DLD1 (cell line): ENCODE measurements around the gene EXOC3.
"Not testable (repeated sequence)": the region's sequence is repeated elsewhere in the genome, so short reads cannot be mapped to it uniquely, and the experiment has no call there.

Experiments used
- in situ Hi-C: cut with HindIII; loops from 2 replicates; pipeline ENCODE4 v1.10.0; 2017; ENCODE audit warnings: low sequenced_read_pairs

Gene EXOC3

DNA sequence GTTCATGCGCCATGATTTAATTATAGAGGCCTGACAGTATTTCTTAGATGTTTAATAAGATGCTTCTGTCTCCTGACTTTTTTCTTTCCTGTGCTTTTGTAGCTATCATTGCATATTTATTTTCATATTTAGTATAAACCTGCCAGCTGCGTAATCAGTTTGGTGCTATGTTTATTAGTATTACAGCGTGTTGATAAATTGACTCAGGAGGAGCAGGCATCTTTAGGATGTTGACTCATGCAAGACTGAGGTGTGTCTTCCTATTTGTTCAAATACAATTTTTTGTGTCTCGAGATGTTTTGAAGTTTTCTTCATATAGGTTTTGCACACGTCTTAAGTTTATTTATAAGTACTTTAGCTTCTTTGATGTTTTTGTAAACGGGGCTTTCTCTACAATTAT lies 35.9 kb upstream of the EXOC3 start:
- in situ Hi-C loops: no loop called here

DNA sequence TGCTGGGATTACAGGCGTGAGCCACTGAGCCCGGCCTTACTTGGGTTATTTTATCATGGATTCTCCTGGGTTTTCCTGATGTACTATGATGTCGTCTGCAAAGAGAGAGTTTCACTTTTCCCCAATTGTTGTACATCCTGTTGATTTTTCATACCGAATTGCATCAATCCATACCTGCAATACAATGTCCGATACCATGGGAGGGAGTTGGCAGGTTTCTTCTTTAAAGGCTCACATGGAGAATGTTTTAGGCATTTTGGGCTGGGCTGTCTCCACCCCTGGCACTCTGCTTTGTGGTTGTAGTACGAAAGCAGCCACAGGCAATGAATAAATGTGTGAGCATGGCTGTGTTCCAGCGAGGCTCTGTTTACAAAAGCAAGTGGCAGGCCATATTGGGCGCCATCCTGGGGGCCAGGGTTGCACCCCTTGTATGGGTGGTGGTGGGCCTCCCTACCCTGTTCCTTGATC lies 35.1 kb upstream of the EXOC3 start:
- in situ Hi-C loops: no loop called here

DNA sequence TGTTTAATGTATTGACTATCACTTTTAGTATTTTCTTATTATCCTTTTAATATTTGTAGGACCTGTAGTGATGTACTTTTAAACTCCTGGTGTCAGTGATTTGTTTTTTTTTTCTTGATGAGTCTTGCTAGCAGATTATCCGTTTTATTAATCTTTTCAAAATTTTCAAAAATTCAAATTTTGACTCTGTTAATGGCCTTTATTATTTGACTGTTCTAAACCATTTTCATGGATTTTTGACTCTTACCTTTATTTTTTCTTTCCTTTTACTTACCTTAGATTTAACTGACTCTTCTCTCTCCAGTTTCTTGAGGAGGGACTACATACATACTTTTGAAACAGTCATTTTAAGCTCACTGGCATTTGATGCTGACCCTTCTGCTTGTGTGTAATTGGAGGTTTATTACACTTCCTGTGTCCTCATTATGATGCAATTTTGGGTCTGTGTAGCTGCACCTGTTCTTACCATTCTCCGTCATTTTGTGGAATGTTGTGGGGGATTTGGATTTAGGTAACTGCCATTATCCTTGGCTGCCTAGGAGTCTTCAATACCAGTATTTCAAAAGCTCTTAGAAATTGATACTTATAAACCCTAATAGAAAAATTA lies 32.0 kb upstream of the EXOC3 start:
- in situ Hi-C loops: no loop called here

- in situ Hi-C loops: no loop called here
These were observed 31.2 kb upstream of the EXOC3 start for GRCh38 chr5:411728-412127.

DNA sequence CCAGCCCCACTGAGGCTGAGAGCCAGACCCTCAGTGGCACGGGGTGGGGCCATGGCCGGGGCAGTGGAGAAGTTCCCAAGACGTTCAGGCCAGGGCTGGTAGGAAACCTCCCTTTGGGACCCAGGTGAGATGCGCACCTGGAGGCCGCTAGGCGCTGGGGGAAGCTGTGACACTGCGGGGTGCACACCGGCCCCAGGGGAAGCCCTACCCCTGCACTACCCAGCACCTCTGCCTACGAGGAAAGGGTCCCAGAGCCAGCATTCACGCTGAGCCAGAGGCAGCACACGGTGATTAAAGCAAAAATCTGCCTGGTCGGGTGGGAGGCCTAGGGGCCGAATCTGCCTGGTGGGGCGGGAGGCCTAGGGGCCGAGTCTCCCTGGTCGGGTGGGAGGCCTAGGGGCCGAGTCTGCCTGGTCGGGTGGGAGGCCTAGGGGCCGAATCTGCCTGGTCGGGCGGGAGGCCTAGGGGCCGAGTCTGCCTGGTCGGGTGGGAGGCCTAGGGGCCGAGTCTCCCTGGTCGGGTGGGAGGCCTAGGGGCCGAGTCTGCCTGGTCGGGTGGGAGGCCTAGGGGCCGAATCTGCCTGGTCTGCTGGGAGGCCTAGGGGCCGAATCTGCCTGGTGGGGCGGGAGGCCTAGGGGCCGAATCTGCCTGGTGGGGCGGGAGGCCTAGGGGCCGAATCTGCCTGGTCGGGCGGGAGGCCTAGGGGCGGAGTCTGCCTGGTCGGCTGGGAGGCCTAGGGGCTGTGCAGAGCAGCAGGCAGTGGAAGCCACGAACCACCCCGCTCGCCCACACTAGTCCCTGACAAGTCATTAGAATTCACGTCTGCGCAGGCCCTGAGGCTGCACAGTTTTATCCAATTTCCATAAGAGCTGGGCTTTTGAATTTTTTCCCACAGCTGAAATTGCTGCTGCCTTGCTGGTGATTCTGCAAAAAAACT lies 27.7 kb upstream of the EXOC3 start:
- in situ Hi-C loops: not testable (repeated sequence)

- in situ Hi-C loops: no loop called here
These were observed 26.9 kb upstream of the EXOC3 start for GRCh38 chr5:415928-416635.

DNA sequence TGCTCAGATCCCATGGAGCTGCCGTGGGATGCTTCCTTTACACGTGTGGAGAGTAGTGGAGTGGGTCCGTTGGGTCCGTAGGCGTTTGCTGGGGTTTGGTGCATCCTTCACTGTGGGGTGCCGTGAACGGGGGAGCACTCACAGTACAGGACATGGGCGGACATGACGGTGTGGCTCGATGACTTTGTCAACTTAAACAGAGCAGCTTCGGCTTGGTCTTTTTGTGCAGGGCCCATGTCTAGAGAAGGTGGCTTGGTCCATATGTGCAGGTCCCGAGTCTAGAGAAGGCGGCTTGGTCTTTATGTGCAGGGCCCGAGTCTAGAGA lies 26.4 kb upstream of the EXOC3 start:
- in situ Hi-C loops: no loop called here

GRCh38 chr5:417301-418161 lies 25.4 kb upstream of the EXOC3 start:
- in situ Hi-C loops: no loop called here

DNA sequence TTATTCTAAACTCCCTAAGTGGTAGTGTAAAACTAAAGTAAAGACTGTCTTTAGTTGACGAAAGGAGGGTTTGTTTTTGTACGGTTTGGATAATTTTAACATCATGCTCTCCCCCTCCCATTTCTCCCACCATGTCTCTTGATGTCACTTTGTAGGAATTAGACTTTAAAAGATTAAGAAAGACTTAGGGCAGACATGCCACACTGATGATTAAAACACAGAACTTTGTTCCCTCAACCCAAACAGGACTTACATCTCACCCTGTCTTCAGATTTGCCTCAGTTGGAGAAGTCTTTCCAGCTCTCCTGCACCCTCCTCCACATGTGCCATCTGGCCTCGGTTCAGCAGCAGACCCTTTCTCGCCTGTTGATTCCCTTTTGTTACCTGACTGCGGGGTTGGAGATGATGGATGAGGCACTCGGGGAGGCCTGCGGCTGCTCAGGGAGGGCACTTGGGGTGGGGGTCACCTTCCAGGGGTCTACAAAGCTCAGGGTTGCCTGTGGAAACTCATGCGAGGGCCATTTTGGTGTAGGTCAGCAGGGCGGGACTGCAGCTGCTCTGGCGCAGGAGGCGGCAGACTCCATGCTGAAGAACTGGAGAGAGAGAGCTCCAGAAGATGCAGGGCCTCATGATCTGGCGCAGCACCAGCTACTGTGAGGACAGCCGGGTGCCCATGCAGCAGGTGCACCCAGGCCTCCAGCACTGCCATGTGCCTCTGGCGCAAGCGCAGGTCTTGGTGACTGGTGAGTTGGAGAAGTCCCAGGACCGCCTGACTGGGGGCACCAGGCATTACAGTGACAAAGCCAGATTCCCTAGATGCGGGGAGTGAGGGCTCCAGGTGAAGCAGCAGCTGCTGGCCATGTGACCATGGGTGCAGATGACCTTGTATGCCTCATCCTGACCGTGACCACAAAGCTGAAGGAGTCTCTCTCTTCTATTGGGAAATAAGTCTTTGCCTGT lies 24.5 kb upstream of the EXOC3 start:
- in situ Hi-C loops: no loop called here

DNA sequence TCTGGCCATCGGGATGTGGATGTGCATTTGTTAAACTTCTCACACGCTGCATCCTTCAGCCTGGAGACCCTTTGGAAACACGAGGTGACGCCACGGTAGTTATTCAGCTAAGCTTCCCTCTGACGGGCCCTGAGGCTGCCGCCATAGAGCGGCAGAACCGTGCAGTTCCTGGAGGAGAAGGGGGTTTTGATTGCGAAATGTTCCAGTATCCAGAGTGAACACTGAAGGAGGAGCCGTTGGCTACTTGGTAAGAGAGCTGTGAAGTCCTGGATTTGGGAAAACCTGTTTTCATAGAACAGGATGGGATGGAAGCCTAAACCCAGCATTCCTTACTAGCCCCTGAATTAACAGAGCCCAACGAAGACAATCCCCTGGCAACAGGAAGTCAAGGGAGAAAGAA lies 23.0 kb upstream of the EXOC3 start:
- in situ Hi-C loops: no loop called here

DNA sequence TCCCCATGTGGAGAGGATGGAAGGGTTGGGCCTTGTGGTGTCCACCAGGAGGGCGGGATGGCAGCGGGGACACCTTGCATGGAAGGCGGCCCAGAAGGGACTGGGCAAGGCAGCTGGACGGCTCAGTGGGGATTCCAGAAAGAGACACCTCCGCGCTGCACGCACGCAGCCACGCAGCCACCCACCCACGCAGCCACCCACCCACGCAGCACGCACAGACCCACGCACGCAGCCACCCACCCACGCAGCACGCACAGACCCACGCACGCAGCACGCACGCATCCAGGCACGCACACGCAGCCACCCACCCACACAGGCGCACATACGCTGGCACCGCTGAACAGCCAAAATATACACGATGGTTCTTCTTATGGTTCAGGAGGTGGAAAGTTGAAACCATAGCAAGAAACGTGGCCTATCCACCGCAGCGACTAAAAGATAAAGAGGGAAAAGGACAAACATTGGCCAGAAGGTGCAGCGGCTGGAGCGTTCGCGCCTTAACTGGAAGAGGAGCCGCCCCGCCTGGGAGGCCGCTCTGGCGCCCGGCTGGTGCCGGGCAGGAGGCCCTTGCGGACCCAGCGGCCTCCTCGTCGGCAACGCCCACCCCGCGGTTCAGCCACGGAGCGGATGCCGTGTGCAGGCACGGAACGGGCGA lies 22.2 kb upstream of the EXOC3 start:
- in situ Hi-C loops: no loop called here

GRCh38 chr5:421287-421880 lies 21.6 kb upstream of the EXOC3 start:
- in situ Hi-C loops: no loop called here

DNA sequence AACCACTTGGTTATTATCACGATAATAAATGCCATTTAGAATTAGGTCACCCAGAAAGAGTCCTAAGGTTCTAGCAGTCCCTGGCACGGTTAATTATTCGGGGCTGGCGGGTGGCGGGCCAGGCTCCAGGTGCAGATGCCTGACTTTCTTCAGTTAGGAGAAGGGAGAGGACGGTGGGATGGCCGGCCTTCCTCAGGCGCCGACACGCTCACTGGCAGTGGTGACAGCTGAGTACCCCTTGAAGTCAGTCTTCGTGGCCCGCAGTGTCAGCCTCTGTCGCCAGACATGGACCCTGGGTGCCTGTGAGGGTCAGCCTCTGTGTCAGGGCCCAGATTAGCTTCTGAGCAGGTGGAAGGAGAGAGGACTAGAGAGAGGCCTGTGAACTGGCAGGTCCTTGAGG lies 21.1 kb upstream of the EXOC3 start:
- in situ Hi-C loops: no loop called here

GRCh38 chr5:422323-423232 lies 20.4 kb upstream of the EXOC3 start:
- in situ Hi-C loops: no loop called here

GRCh38 chr5:423233-423565 lies 19.8 kb upstream of the EXOC3 start:
- in situ Hi-C loops: no loop called here

- in situ Hi-C loops: no loop called here
These were observed 19.2 kb upstream of the EXOC3 start for GRCh38 chr5:423626-424261.

DNA sequence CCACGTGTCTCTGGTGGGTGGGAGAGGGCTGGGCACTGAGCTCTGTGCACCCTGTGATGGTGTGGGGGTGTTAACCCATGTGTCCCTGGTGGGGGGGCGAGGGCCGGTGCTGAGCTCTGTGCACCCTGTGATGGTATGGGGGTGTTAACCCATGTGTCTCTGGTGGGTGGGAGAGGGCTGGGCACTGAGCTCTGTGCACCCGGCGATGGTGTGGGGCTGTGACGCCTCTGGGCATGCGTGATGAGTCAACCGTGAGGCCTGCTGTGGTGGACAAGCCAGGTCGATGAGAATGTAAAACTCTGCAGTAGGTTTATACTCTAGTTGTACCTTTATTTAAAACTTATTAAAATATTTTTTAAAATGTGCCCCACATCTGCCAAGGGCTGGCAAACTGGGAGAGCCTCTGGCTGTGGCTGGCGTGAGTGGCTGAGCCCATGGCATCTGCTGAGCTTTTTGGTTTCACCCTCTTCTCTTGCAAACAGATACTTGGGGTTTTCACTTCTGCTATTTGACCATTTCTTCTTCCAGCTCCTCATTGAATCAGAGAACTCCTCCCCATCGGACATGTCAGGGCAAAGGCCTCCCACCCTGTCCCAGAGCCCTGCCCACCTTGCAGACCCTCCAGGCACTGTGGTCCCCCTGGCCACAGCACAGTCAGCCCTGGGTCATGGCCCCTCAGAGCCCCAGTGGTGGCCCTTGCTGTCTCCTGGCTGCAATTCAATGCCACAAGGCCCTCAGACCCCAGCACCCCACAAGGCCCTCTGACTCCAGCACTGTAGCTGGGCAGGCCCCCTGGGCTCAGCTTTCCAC lies 18.5 kb upstream of the EXOC3 start:
- in situ Hi-C loops: no loop called here
